Stimulated activated CD4-positive, alpha-beta T cell treated with anti-CD3 and anti-CD28 coated beads, Interleukin-15, amount 100 ng/mL, for 1 hour (primary cell): ENCODE data around the gene SUN5.

Source experiments
- DNase-seq, 2 donors: peaks; one replicate each; pipeline ENCODE4 v3.0.0-alpha.2; 2020; ENCODE audit warnings: low read depth in 1 of 2, low spot score in 1 of 2

The SUN5 gene

GRCh38 chr20:33014336-33015113, 10.3 kb upstream of the SUN5 start:
- no peak for DNase-seq

DNA sequence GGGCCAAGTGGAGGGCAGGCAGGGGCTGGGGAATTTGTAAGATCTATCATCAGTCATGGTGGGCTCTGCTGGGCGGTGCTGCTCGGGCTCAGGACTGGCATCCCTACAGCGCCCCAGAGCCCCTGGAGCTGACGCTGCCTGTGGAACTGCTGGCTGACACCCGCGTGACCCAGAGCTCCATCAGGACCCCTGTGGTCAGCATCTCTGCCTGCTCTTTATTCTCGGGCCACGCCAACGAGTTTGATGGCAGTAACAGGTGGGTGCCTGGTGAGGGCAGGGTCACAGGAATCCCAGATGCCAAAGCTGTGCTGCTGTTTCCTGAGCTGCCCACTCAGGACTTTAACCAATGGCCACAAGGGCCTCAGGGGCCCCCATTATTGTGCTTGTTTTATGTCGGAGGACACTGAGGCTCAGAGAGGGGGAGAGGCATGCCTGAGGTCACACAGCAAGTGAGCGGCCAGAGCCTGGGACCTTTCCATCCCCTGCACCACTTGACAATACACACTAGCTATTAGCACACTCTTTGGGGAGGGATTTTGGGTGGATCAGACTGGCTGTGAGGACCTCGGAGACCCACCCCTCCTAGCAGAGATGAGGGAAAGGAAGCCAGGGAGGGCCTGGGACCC, 9.6 kb upstream of the SUN5 start:
- DNase-seq: no peak

- no peak for DNase-seq
These were observed 8.3 kb upstream of the SUN5 start for GRCh38 chr20:33012327-33013189.

- no peak for DNase-seq
These were observed 6.6 kb upstream of the SUN5 start for GRCh38 chr20:33010674-33011449.

GRCh38 chr20:33010133-33010504, 5.9 kb upstream of the SUN5 start:
- no peak for DNase-seq

GRCh38 chr20:33009214-33010132, 5.2 kb upstream of the SUN5 start:
- DNase-seq: no peak

DNA sequence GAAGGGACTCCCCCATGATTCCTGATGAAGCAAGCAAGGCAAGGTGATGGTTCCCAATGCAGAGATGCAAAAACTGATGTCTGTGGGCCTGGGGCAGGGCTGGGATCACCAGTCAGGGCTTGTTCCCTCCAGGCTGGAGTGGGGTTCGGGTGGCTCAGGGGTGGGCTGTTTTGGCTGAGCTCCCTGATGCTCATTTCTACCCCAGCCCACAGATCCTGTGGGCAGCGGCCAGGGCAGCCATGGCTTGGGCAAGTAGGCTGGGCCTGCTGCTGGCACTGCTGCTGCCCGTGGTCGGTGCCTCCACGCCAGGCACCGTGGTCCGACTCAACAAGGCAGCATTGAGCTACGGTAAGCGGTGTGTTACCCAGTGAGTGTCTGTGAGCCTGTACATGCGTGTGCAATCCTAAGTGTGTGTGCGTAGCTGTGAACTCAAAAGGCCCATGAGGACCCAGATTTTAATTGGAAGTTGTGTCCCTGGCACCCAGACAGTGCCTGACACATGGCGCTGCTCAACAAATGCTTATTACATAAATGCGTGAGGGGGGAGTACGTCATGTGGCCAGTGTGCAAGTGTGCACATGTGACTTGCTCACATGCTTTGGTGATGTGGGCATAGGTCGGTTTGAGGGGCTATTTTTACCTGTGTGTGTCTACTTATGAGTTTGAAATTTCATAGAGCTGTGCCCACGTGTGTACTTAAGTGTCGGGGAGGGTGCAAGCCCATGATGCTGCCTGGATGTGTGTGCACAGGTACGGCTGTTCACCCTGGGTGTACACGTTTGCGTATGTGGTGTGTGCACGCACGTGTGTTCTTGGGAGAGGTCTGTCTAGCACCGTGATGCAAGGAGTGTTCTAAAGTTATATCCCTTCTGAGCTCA, 4.3 kb upstream of the SUN5 start:
- no peak for DNase-seq

DNA sequence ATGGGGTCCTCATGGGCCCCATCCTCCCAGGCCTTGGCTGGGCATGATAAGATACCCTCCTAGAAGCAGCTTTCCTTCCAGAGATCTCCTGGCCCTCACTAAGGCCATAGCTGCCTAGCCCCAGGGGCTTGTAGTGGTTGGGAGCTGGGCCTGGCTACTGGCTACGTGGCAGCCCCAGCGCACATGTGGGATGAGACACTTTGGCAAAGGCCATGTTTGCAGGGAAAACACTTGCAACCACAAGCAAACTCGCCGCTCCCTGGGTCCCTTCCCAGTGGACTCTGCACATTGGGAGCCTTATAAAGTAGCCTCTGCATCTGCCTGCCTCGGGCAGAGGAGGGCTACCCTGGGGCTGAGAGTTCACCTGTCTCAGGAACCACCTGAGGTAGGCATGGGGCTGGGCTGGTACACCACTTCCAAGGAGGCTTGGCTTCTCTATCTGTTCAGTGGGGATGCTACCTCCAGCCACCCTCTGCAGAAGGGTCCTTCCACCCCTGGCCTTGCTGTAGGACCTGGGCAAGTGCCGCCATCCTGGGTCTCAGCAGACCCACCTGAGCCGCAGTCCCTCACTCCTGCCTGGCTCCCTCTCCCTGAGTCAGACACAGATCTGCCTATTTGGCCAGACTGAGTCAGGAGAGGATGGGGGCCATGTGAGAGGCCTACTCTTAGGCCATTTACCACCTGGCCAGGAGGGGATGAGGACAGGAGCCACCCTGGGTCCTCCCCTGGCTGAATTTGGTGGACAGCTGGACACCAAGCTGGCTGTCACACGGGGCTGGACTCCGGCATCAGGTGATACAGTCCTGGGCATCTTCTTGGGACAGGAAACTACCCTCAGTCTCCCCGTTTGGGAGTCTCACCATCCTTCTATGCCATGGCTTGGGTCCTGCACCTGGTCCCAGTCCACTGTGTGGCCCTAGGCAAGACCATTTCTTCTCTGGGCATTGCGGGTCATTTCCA, 3.4 kb upstream of the SUN5 start, which contains the start of gene BPIFB2:
BPIFB2 (plus strand) TSS at position 329 of the 960 bp plus-strand sequence. CDS start 871 bp downstream, outside the sequence.
- no peak for DNase-seq

- DNase-seq: no peak
These were observed 2.6 kb upstream of the SUN5 start for GRCh38 chr20:33006776-33007375.

- no peak for DNase-seq
These were observed 1.9 kb upstream of the SUN5 start for GRCh38 chr20:33005908-33006775.

DNA sequence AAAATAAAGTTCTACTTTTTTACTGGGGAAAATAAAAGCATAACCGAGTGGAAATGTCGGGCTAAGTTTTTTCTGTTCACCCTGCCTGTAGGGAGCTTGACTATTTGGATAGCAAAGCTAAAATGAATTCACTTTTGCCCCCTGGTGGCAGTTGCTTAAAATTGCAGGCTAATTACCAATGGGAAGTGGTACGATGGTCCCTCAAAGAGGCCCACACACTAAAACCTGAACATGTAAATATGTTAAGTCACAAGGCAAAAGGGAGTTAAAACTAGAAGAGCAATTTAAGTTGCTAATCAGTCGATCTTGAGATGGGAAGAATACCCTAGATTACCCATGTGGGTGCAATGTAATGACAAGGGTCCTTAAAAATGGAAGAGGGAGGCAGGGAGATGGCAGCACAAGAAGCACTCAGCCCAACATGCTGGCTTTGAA, 916 bp upstream of the SUN5 start:
- no peak for DNase-seq

DNA sequence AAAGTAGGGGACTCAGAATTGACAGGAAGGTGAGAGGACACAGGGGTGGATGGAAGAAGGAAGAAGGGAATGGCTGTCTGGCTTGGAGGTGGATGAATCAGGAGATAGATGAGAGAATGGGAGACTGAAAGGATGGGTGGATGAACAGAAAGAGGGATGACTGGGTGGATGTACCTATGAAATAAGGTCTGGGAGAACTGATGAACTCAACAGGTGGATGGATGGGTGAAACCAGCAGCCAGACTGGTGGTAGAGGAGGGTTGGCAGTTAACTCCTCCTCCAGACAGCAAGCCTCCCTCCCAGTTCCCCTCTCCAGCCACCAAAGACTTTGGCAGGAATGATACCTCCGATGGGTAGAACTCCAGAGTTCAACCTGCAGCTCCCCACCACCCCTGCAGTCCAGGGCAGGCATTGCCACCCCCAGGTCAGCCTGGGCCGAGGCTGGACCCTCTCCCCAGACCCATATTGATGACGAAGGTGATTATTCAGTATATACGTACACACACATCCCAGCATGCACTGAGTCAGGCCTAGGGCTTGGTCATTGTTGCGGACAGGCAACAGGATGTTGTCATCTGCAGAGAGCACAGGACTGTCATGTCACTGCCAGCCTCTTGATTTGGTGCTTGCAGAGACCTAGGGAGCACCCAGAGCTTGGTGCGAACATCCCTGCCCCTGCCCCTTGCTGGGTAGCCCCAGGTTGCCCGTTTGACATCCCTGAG, 2.0 kb downstream of the SUN5 start:
- DNase-seq: no peak

DNA sequence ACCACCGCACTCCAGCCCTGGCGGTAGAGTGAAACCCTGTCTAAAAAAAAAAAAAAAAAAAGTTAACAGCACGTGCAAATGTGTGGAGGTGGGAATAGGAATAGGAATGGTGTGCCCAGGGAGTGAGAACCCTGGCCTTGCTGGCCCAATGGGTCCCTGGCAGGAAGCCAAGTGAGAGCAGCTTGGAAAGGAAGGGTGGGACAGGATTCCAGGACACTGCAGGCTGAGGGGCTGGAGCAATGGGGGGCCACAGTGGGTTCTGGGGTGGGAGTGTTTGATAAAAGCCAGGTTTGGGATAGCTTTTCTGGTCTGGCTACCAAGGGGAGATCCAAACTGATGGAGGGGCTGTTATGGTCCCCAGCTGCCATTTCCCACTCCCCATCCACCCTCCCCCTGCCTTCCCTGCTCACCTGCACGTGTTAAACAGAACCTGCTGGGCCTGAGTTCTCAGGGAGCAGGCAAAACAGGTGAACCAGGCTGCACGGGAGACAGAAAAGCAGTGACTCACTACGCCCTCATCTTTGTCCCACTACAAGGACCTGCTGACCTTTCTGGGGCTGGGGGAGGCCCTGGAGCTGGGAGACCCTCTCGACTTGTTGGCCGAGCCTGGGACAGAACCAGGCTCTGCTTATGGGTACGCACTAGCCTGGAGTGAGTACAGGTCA, 3.3 kb downstream of the SUN5 start:
- DNase-seq: no peak

- DNase-seq: no peak
These were observed 4.5 kb downstream of the SUN5 start for GRCh38 chr20:32999603-33000250.

GRCh38 chr20:32997431-32997830, 6.8 kb downstream of the SUN5 start:
- DNase-seq: no peak
